ENCODE data around the gene ARHGAP8.
"Not testable (repeated sequence)": the region's sequence is repeated elsewhere in the genome, so short reads cannot be mapped to it uniquely, and the experiment has no call there.

Gene ARHGAP8

GRCh38 chr22:44776605-44777363, 24.4 kb downstream of the ARHGAP8 start:
- no peak for DNase-seq

- DNase-seq: no peak
Measured at GRCh38 chr22:44777364-44777755, 25.0 kb downstream of the ARHGAP8 start.

- DNase-seq: no peak
Measured at GRCh38 chr22:44780876-44781449, 28.6 kb downstream of the ARHGAP8 start.

- no peak for DNase-seq
Measured at GRCh38 chr22:44782363-44782963, 30.1 kb downstream of the ARHGAP8 start.

GRCh38 chr22:44783091-44783490, 30.7 kb downstream of the ARHGAP8 start:
- DNase-seq: no peak

GRCh38 chr22:44783581-44783980, 31.2 kb downstream of the ARHGAP8 start:
- no peak for DNase-seq

GRCh38 chr22:44786136-44786535, 33.8 kb downstream of the ARHGAP8 start:
- DNase-seq: no peak

- DNase-seq: no peak
Measured at GRCh38 chr22:44786610-44787009, 34.2 kb downstream of the ARHGAP8 start.

GRCh38 chr22:44787832-44788231, 35.5 kb downstream of the ARHGAP8 start:
- no peak for DNase-seq

- no peak for DNase-seq
Measured at GRCh38 chr22:44793106-44793505, 40.7 kb downstream of the ARHGAP8 start.

GRCh38 chr22:44793506-44794172, 41.3 kb downstream of the ARHGAP8 start:
- DNase-seq: no peak

GRCh38 chr22:44795701-44796630, 43.6 kb downstream of the ARHGAP8 start:
- no peak for DNase-seq

GRCh38 chr22:44797181-44797725, 44.9 kb downstream of the ARHGAP8 start:
- DNase-seq: no peak

GRCh38 chr22:44799077-44799945, 46.9 kb downstream of the ARHGAP8 start:
- DNase-seq: no peak

GRCh38 chr22:44799946-44800634, 47.7 kb downstream of the ARHGAP8 start:
- DNase-seq: not testable (repeated sequence)

- DNase-seq: no peak
Measured at GRCh38 chr22:44801476-44801875, 49.1 kb downstream of the ARHGAP8 start.

GRCh38 chr22:44802071-44802700, 49.8 kb downstream of the ARHGAP8 start:
- no peak for DNase-seq

GRCh38 chr22:44802956-44803355, 50.6 kb downstream of the ARHGAP8 start:
- DNase-seq: no peak

GRCh38 chr22:44804327-44804726, 52.0 kb downstream of the ARHGAP8 start:
- no peak for DNase-seq

- DNase-seq: no peak
Measured at GRCh38 chr22:44805711-44806110, 53.3 kb downstream of the ARHGAP8 start.

All from T-helper 9 cell (primary cell).